GM19397 (cell line): Measurements from ENCODE around the gene M6PR.
"Not testable (repeated sequence)": the region's sequence is repeated elsewhere in the genome, so short reads cannot be mapped to it uniquely, and the experiment has no call there.

Source experiments
- ATAC-seq: cut with Tn5 transposase; IDR thresholded peaks from one replicate; pipeline ENCODE4 v1.9.1; 2021; ENCODE audit warnings: mild to moderate bottlenecking, moderate library complexity; ENCODE audit not compliant: unreplicated experiment

M6PR gene

GRCh38 chr12:8951744-8952143, 2.3 kb upstream of the M6PR start:
- ATAC-seq = no peak

- no peak for ATAC-seq
Observed at GRCh38 chr12:8950702-8951478, 1.4 kb upstream of the M6PR start.

DNA sequence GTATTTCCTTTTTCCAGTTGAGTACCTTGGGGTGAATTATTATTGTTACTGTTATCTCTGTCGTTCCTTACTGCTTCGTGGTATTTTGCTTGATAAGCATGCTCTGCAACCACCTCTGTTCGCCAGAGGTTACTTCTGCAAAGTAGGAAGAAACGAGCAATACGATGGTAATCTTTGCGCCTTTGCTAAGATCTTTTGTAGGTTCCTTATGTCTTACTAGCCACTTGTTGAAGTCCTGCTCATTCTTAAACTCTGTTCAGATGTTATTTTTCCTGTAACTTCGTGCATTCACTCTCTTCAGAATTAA, 729 bp upstream of the M6PR start:
- ATAC-seq = no peak

DNA sequence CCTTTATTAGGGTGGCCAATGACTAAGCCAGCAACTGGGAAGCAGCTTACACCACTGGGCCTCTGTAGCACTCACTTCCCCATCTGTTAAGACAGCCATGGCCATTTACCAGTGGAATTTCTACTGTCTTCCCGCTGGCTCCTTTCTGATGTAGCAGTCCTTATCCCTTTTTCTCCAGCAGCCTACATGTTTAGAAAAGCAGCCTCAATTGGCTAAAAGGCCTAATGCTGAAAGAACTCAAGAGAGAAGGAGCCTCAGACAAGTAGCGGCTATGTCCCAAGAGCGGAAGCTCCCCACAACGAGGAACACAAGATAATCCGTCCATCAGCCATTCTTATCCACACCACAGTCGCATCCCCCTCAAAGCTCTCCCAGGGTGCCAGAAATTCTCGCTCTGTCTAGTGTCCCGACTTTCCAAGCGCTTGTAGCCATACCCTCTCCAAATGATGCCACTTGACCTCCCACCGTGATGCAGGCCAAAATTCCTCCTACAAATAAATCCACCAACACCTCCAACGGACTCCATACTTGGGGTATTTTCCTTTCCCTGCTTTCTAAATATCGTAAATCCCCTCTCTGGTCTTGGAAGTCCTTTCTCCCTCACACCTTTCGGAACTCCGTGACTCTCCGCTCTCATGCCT, 624 bp downstream of the M6PR start:
- ATAC-seq = no peak

GRCh38 chr12:8947737-8948136, 1.7 kb downstream of the M6PR start:
- no peak for ATAC-seq

GRCh38 chr12:8946733-8947132, 2.7 kb downstream of the M6PR start:
- no peak for ATAC-seq

- no peak for ATAC-seq
Observed at GRCh38 chr12:8943565-8944186, 5.8 kb downstream of the M6PR start.

DNA sequence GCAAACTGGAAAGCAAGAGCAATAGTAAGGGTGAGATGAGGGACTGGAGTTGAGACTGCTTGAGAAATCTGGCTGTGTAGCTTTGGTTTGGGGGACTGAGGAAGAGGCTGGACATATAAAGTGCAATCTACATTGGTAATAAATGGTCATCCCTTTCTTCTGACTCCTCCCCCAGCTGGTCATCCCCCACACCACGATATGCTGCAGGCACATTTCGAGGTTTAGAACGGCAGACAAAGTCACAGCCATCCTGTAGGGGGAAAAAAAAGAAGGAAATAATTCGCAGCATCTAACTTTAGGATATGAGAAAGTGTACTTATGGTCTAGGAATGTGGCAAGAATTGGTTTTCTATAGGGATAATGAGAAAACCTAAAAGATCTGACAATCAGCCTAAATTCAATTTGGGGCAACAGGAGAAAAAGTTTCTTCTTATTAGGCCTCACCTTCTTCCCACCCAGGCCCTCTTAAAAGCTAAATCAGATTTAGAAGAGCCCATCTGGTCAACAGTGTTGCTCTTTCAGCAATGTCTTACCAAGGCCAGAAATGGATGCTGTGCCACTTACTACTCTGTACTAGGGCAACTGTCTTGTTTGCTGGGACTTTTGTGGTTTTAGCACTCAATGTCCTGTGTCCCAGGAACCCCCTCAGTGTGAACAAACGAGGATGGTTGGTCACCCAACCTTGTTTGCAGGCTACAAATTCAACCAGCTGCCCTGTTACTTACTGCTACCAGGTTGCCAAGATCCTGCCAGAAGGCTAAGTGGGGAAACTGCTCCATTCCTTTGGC, 7.6 kb downstream of the M6PR start:
- no peak for ATAC-seq

DNA sequence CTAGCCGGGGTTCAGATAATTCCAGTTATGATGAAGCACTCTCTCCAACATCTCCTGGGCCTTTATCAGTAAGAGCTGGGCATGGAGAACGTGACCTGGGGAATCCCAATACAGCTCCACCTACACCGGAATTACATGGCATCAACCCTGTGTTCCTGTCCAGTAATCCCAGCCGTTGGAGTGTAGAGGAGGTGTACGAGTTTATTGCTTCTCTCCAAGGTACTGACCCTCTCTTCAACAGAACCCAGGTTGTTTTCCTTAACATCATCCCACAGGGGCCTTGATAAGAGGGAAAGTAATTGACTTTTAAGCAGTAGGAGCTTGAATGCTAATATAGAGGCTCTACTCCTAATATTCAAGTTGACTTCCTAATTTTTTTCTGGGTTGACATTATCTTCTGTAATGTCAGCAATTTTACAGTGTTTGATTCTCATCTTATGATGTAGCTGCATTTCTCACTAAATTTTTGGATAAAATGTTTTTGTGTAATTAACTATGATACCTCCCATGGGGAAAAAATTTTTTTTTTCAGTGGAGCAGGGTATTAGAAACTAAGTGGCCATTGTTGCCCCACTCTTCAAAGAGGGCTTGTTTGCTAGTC, 11.5 kb downstream of the M6PR start:
- ATAC-seq = not testable (repeated sequence)

GRCh38 chr12:8936735-8937134, 12.7 kb downstream of the M6PR start:
- ATAC-seq = no peak

GRCh38 chr12:8934080-8934479, 15.4 kb downstream of the M6PR start:
- not testable (repeated sequence) for ATAC-seq

GRCh38 chr12:8932464-8932863, 17.0 kb downstream of the M6PR start:
- ATAC-seq = not testable (repeated sequence)

- not testable (repeated sequence) for ATAC-seq
Observed at GRCh38 chr12:8930655-8931323, 18.7 kb downstream of the M6PR start.

GRCh38 chr12:8922544-8922943, 26.9 kb downstream of the M6PR start:
- no peak for ATAC-seq

DNA sequence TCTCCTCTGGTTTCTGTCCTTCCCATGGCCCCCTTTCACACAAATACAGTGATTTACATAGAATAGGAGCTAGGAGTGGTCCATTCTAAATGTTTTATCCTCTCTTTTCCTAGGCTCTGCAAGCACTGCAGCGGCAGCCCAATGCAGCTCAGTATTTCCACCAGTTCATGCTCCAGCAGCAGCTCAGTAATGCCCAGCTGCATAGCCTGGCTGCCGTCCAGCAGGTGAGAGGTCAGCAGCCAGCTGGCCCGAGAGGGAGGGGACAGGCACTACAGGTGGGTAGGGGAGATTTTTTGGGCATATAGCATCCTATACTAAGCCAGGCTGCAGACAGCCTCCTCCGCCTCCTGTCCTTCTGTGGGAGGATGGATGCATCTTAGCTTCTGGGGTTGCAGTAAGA, 29.8 kb downstream of the M6PR start:
- ATAC-seq = not testable (repeated sequence)

DNA sequence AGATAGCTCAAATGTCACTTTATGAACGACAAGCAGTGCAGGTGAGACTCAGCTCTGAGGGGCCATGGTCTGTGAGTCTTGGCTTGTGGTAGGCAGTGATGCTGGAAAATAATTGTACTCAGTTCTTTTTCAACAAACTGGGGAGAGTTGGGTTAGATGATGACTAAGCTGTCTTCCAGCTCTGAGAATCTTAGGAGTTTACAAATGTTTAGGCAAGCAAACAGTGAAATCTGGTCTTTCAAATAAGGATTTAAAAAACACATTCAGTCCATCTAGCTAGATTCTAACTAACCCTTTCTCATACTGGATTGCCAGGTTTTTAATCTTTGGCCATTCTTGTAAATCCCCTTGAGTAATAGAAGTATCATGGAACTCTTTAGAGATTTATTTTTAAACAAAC, 31.7 kb downstream of the M6PR start:
- ATAC-seq = no peak

DNA sequence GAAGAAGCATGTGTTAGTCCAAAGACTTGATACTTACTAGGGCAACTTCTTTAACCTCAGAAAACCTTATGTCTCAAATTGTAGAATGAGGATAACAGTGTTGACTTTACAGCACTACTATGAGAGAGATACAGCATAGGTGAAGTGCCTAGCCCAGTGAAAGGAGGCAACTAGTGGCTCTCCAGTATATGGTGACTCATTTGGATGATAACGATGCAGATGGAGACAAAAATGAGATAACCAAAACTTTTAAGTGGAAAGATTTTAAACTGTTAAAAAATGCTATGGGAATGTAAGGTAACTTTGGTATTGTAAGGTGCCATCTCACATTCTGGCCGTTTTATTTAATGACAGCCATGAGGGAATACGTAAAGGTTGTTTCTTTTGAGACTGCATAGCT, 32.4 kb downstream of the M6PR start:
- no peak for ATAC-seq

DNA sequence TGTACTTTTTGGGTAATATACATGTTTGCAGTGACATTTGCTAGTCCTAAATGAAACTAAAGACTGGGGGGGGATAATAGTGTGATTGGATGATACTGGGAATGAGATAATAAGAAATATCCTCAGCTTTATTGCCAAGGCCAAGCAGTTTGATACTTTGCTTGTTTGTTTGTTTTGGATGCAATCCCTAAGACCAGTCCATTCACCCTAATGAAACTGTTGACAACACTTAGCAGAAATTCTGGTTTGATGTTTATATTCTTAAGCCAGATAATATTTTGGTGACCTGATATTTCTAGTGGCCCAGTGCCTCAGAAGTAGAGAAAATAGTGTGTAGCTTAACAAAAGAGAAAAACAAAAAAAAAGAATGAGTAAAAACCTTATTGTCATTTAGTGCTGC, 33.3 kb downstream of the M6PR start:
- ATAC-seq = no peak

DNA sequence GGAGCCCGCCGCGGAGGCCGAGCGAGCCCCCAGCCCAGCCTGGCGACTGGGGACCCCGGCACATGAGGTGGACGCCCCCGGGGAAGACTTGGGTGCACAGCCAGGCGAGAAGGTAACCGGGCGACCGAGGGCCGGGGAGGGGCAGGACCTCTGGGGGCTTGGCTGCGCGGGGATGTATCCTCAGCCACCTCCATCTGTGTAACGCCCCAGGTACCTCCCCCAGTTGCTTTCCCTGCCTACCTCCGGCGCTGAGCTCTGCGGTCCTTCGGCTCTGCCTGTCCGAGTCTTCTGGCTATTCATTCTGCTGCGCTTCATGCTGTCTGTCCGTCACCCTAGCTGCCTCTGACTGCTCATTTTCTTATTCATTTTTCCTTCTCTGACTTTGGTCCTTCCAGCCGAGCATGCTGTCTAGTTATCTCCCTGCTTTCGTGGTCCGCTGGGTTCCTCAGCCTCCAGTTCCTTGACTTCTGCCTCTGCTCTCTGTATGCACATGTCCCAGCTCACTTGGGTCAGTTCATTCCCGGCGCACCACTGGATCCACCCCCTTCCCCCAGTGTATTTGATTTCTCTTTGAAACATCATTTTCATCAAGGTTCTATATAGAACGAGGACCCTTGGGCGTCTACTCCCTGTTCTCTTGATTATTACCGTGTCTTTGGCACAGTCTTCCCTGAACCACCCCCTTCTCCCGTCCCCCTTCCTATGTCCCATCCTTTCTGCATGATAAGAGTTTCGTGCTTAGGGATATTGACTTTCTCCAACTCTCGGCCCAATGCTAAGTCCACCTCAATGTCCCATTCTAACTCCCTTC, 34.5 kb downstream of the M6PR start:
- ATAC-seq = peak; percentile 74
